Endothelial cell of hepatic sinusoid (primary cell): Measurements from ENCODE around the gene DBP.

ENCODE experiments used
- in situ Hi-C: cut with HindIII; loops from 2 replicates; pipeline ENCODE4 v1.10.0; 2017; ENCODE audit warnings: low sequenced_read_pairs

Gene DBP

GRCh38 chr19:48631225-48631624, 6.0 kb downstream of the DBP start:
- in situ Hi-C loops, result loop anchor here (5.0 to 25.0 kb wide), 3 partner anchors 91 to 331 kb away; partner anchors contain the start of genes BAX and FTL

- in situ Hi-C loops, result loop anchor here (5.0 to 25.0 kb wide), 3 partner anchors 92 to 332 kb away; partner anchors contain the start of genes BAX and FTL
Measured at GRCh38 chr19:48630296-48631063, 6.7 kb downstream of the DBP start.

GRCh38 chr19:48629599-48630295, 7.4 kb downstream of the DBP start:
- in situ Hi-C loops, result loop anchor here (5.0 to 25.0 kb wide), 3 partner anchors 93 to 333 kb away; partner anchors contain the start of genes BAX and FTL

GRCh38 chr19:48629297-48629598, 7.9 kb downstream of the DBP start:
- in situ Hi-C loops, result loop anchor here (25.0 kb wide), 1 partner anchor 333 kb away; the partner anchor contains the start of genes BAX and FTL

- in situ Hi-C loops, result loop anchor here (25.0 kb wide), 1 partner anchor 334 kb away; the partner anchor contains the start of genes BAX and FTL
Measured at GRCh38 chr19:48628486-48629296, 8.5 kb downstream of the DBP start.

GRCh38 chr19:48627865-48628314, 9.3 kb downstream of the DBP start:
- in situ Hi-C loops, result loop anchor here (25.0 kb wide), 1 partner anchor 334 kb away; the partner anchor contains the start of genes BAX and FTL

- in situ Hi-C loops, result loop anchor here (25.0 kb wide), 1 partner anchor 335 kb away; the partner anchor contains the start of genes BAX and FTL
Measured at GRCh38 chr19:48627201-48627864, 9.8 kb downstream of the DBP start.

- in situ Hi-C loops, result loop anchor here (25.0 kb wide), 1 partner anchor 336 kb away; the partner anchor contains the start of genes BAX and FTL
Measured at GRCh38 chr19:48625891-48626327, 11.3 kb downstream of the DBP start.

- in situ Hi-C loops, result loop anchor here (25.0 kb wide), 1 partner anchor 337 kb away; the partner anchor contains the start of genes BAX and FTL
Measured at GRCh38 chr19:48624791-48625723, 12.1 kb downstream of the DBP start.

- in situ Hi-C loops, result no loop called here
Measured at GRCh38 chr19:48624067-48624594, 13.0 kb downstream of the DBP start.

GRCh38 chr19:48623556-48624066, 13.6 kb downstream of the DBP start:
- in situ Hi-C loops, result no loop called here

- in situ Hi-C loops, result no loop called here
Measured at GRCh38 chr19:48619692-48620585, 17.2 kb downstream of the DBP start.

GRCh38 chr19:48618916-48619691, 18.1 kb downstream of the DBP start, which contains the start of the genes RPL18 and SPHK2:
TSS of gene RPL18 (minus strand) at chr19:48619178. CDS start at chr19:48619143, 35 bp downstream.
TSS of gene SPHK2 (plus strand) at chr19:48619506. CDS start at chr19:48620515, 1,009 bp downstream.
- in situ Hi-C loops, result no loop called here

- in situ Hi-C loops, result no loop called here
Measured at GRCh38 chr19:48618278-48618915, 18.8 kb downstream of the DBP start.

GRCh38 chr19:48617146-48617937, 19.8 kb downstream of the DBP start:
- in situ Hi-C loops, result no loop called here
